Measurements from ENCODE around the gene SORBS2. TPM values are rescaled to one million over a fixed set of nuclear protein-coding genes. Genes with fewer than 3 reads are reported as not detected.

SORBS2 gene
- total RNA-seq, 1 experiment from 2014 or later: 0.34 TPM

DNA sequence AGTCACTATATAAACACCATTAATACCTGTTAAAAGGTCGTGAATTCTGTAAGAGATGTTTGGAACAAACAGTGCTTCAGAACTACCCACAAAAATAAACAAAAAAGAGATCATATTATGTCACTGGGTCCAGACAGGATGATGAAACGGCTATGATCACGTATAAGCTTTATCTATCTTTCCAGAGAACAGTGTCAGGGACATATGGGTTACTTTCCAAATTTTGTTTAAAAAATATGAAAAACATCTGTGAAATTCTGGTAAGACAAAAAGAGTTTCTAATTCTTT lies 90.0 kb downstream of the SORBS2 start (continued):
- TF ChIP-seq, protein P1, sequence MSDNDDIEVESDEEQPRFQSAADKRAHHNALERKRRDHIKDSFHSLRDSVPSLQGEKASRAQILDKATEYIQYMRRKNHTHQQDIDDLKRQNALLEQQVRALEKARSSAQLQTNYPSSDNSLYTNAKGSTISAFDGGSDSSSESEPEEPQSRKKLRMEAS (IDR thresholded peaks at IDR 0.05): no peak
- TF ChIP-seq EZH2phosphoT487 (IDR thresholded peaks at IDR 0.05; ENCODE audit: borderline replicate concordance) (no peak), TCF7L2 (IDR thresholded peaks at IDR 0.05; ENCODE audit: borderline replicate concordance, extremely low read depth, insufficient read depth, insufficient read length) (no peak), FOSL1 (IDR thresholded peaks at IDR 0.05; ENCODE audit: low read depth) (no peak), SP1 (IDR thresholded peaks at IDR 0.05; ENCODE audit: low read depth) (no peak), CBX3 (IDR thresholded peaks at IDR 0.05; ENCODE audit: low read depth) (no peak)

DNA sequence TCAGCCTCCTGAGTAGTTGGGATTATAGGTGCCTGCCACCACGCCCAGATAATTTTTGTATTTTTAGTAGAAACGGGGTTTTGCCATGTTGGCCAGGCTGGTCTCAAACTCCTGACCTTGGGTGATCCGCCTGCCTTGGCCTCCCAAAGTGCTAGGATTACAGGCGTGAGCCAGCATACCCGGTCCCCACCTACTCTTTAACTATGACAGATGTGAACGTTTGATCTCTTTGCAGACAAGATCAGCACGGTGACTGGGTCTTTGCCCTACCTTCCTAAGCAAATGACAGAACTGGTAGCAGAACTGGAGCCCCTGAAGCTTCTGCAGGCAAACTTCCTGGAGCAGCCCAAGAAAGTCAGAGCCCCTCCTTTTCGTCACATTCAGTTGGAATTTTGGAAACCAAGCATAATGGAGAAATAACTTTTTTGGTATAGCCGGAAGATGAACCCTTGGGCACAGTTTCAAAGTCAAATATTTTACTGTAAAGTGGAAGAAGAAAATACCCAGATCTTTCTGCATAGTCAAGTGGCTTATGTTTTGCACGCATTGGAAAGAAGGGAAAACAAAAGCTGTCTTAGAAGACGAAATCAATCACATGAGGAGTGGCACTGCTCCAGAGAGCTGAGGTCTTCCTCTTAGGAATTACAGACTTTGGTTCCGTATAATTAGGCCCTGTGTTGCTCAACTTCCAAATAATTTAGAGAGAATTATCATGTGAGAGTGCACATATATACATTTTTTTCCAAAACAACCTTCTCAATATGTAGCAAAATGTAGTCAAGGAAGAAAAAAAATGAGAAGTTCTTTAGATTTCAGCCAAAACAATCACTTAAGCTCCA lies 90.6 kb downstream of the SORBS2 start:
- TF ChIP-seq, protein P2, sequence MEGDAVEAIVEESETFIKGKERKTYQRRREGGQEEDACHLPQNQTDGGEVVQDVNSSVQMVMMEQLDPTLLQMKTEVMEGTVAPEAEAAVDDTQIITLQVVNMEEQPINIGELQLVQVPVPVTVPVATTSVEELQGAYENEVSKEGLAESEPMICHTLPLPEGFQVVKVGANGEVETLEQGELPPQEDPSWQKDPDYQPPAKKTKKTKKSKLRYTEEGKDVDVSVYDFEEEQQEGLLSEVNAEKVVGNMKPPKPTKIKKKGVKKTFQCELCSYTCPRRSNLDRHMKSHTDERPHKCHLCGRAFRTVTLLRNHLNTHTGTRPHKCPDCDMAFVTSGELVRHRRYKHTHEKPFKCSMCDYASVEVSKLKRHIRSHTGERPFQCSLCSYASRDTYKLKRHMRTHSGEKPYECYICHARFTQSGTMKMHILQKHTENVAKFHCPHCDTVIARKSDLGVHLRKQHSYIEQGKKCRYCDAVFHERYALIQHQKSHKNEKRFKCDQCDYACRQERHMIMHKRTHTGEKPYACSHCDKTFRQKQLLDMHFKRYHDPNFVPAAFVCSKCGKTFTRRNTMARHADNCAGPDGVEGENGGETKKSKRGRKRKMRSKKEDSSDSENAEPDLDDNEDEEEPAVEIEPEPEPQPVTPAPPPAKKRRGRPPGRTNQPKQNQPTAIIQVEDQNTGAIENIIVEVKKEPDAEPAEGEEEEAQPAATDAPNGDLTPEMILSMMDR (IDR thresholded peaks at IDR 0.05 in 2 of 3, conservative IDR thresholded peaks at IDR 0.05 in 1 of 3; ENCODE audit: borderline replicate concordance in 1 of 3, insufficient read depth in 1 of 3, low read depth in 2 of 3, low read length in 2 of 3): no peak
- TF ChIP-seq CBX3 (IDR thresholded peaks at IDR 0.05; ENCODE audit: low read depth) (no peak), ZNF274 (IDR thresholded peaks at IDR 0.05; ENCODE audit: low read depth, low read length) (no peak), ZFX (IDR thresholded peaks at IDR 0.05) (no peak), EZH2 (IDR thresholded peaks at IDR 0.05) (no peak), SRF (IDR thresholded peaks at IDR 0.05; ENCODE audit: low read depth) (no peak), CEBPB (IDR thresholded peaks at IDR 0.05; ENCODE audit: low read depth) (no peak), ELF1 (IDR thresholded peaks at IDR 0.05; ENCODE audit: borderline replicate concordance, low read depth) (no peak), SP1 (IDR thresholded peaks at IDR 0.05; ENCODE audit: low read depth) (no peak)
- TF ChIP-seq, protein P3, sequence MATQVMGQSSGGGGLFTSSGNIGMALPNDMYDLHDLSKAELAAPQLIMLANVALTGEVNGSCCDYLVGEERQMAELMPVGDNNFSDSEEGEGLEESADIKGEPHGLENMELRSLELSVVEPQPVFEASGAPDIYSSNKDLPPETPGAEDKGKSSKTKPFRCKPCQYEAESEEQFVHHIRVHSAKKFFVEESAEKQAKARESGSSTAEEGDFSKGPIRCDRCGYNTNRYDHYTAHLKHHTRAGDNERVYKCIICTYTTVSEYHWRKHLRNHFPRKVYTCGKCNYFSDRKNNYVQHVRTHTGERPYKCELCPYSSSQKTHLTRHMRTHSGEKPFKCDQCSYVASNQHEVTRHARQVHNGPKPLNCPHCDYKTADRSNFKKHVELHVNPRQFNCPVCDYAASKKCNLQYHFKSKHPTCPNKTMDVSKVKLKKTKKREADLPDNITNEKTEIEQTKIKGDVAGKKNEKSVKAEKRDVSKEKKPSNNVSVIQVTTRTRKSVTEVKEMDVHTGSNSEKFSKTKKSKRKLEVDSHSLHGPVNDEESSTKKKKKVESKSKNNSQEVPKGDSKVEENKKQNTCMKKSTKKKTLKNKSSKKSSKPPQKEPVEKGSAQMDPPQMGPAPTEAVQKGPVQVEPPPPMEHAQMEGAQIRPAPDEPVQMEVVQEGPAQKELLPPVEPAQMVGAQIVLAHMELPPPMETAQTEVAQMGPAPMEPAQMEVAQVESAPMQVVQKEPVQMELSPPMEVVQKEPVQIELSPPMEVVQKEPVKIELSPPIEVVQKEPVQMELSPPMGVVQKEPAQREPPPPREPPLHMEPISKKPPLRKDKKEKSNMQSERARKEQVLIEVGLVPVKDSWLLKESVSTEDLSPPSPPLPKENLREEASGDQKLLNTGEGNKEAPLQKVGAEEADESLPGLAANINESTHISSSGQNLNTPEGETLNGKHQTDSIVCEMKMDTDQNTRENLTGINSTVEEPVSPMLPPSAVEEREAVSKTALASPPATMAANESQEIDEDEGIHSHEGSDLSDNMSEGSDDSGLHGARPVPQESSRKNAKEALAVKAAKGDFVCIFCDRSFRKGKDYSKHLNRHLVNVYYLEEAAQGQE (IDR thresholded peaks at IDR 0.05; ENCODE audit: low read depth): no peak
- TF ChIP-seq, protein P4, sequence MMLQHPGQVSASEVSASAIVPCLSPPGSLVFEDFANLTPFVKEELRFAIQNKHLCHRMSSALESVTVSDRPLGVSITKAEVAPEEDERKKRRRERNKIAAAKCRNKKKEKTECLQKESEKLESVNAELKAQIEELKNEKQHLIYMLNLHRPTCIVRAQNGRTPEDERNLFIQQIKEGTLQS (IDR thresholded peaks at IDR 0.05): no peak
- ChIA-PET POLR2A (no interaction called here), RAD21 (ENCODE audit: low non-redundant PET in 1 of 2, low total read pairs in 2 of 2, uncharacterized antibody in 2 of 2, unreplicated experiment in 2 of 2) (no interaction called here), CTCF (no interaction called here)
- no peak overlapping the region for H3K27ac ChIP-seq (ENCODE audit: low read depth, low read length)
- H3K9me2 ChIP-seq (ENCODE audit: insufficient read depth): no peaks in the 10 kb centered on the region
- no peak overlapping the region for H3K4me2 ChIP-seq (ENCODE audit: low read length)
- intact Hi-C loops (cut with micrococcal nuclease): no loop called here
- BruUV-seq (replicated peaks): no TSS peak
- H3K27me3 ChIP-seq (ENCODE audit: insufficient read depth, low read length): no peaks in the 10 kb centered on the region
- no peak overlapping the region for H2AFZ ChIP-seq (ENCODE audit: low read depth, low read length, poor library complexity, severe bottlenecking)
- no peaks in the 10 kb centered on the region for H3K79me2 ChIP-seq (ENCODE audit: insufficient read depth, low read length)
- no peaks in the 10 kb centered on the region for H3K4me1 ChIP-seq (ENCODE audit: control insufficient read depth in 1 of 2, insufficient read depth in 2 of 2, low read length in 2 of 2)
- no peak overlapping the region for H3K4me3 ChIP-seq (replicated peaks in 1 of 2; ENCODE audit: low read depth in 1 of 2, low read length in 2 of 2)
- H3K9me3 ChIP-seq (ENCODE audit: control insufficient read depth in 1 of 2, insufficient read depth in 1 of 2, low read depth in 1 of 2, low read length in 2 of 2): no peaks in the 10 kb centered on the region
- DNase-seq (ENCODE audit: low read depth, low spot score) (no peak), ATAC-seq (no peak)
- no peaks in the 10 kb centered on the region for H3K36me3 ChIP-seq (ENCODE audit: control insufficient read depth in 1 of 2, insufficient read depth in 2 of 2, low read length in 2 of 2)
- H4K20me1 ChIP-seq (ENCODE audit: insufficient read depth): no peaks in the 10 kb centered on the region
- no peak overlapping the region for H3K9ac ChIP-seq (ENCODE audit: low read length)
